Activated naive CD8-positive, alpha-beta T cell treated with anti-CD3 and anti-CD28 coated beads, Interleukin-2, amount 50 U/mL, for 24 hours (primary cell): Measurements from ENCODE around the gene SMCO4.
A peak's percentile ranks its signal among the peaks of the same experiment; 100 is the strongest.
"Not testable (repeated sequence)": the region's sequence is repeated elsewhere in the genome, so short reads cannot be mapped to it uniquely, and the experiment has no call there.

Experiments used
- ATAC-seq: fragments of 150-1000 bp; cut with Tn5 transposase; one replicate; pipeline ENCODE4 v1.10.0; 2021
- DNase-seq: peaks from one replicate; pipeline ENCODE4 v3.0.0; 2021
- H3K27ac Mint-ChIP-seq: one replicate; pipeline ENCODE4 v1.8.0; 2021; ENCODE audit warnings: mild to moderate bottlenecking, mixed read lengths
- H3K27me3 Mint-ChIP-seq: one replicate; pipeline ENCODE4 v1.8.0; 2021; ENCODE audit warnings: mixed read lengths
- H3K36me3 Mint-ChIP-seq: one replicate; pipeline ENCODE4 v1.8.0; 2021; ENCODE audit warnings: low read depth, mixed read lengths
- H3K4me1 Mint-ChIP-seq: one replicate; pipeline ENCODE4 v1.8.0; 2021; ENCODE audit warnings: mixed read lengths
- H3K4me3 Mint-ChIP-seq: one replicate; pipeline ENCODE4 v1.8.0; 2021; ENCODE audit warnings: mild to moderate bottlenecking, moderate library complexity, mixed read lengths
- H3K9me3 Mint-ChIP-seq: one replicate; pipeline ENCODE4 v1.8.0; 2021; ENCODE audit warnings: mixed read lengths

SMCO4 gene

GRCh38 chr11:93467054-93467453 is 76.1 kb downstream of the SMCO4 start:
- Mint-ChIP-seq H3K27ac (no peak overlapping the region), H3K4me3 (no peak overlapping the region)

DNA sequence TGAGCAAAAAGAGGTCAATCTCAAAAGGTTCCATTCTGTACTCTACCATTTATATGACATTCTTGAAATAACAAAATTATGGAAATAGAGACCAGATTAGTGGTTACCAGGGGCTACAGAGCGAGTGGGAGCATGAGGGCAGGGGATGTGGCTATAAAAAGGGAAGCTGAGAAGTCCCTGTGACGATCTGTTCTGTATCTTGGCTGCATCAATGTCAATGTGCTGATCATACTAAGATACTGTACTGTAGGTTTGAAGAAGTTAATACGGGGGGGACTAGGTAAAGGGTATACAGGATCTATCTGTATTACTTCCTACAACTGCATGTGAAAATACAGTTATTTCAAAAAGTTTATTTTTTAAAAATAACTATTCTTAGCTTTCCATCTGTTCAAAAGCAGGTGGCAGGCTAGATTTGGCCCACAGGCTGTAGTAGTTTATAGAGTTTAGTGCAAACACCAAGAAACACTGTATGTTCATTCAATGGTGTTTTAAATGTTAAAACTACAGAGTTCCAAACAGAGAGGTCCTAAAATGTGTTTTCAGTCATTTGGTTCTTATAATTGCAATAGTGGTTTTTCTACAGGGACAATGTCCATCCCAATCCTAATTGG is 78.2 kb downstream of the SMCO4 start:
- Mint-ChIP-seq H3K36me3 (no peaks in the 10 kb centered on the region), H3K27me3 (no peaks in the 10 kb centered on the region), H3K4me1 (no peaks in the 10 kb centered on the region), H3K9me3 (peaks cover 6% of the 10 kb centered on the region), H3K4me3 (no peak overlapping the region), H3K27ac (no peak overlapping the region)
- DNase-seq, result no peak
- no peak for ATAC-seq

More at GRCh38 chr11:93467054-93467453, 76.1 kb downstream of the SMCO4 start:
- Mint-ChIP-seq H3K36me3 (no peaks in the 10 kb centered on the region), H3K27me3 (peaks cover 1% of the 10 kb centered on the region), H3K9me3 (peaks cover 5% of the 10 kb centered on the region), H3K4me1 (no peaks in the 10 kb centered on the region)
- ATAC-seq (no peak), DNase-seq (no peak)

GRCh38 chr11:93463666-93464065 is 79.5 kb downstream of the SMCO4 start:
- H3K4me3 Mint-ChIP-seq, result not testable (repeated sequence)

GRCh38 chr11:93458286-93458685 is 84.9 kb downstream of the SMCO4 start:
- H3K27ac Mint-ChIP-seq, result no peak overlapping the region
- H3K4me3 Mint-ChIP-seq, result no peak overlapping the region
- peaks cover 3% of the 10 kb centered on the region for H3K27me3 Mint-ChIP-seq
- H3K36me3 Mint-ChIP-seq, result no peaks in the 10 kb centered on the region
- peaks cover 6% of the 10 kb centered on the region for H3K9me3 Mint-ChIP-seq
- no peak for ATAC-seq
- no peak for DNase-seq
- no peaks in the 10 kb centered on the region for H3K4me1 Mint-ChIP-seq

More at GRCh38 chr11:93463666-93464065, 79.5 kb downstream of the SMCO4 start:
- not testable (repeated sequence) for DNase-seq, H3K9me3 Mint-ChIP-seq, H3K27me3 Mint-ChIP-seq, H3K36me3 Mint-ChIP-seq, ATAC-seq, H3K27ac Mint-ChIP-seq, H3K4me1 Mint-ChIP-seq

- H3K27ac Mint-ChIP-seq, result no peak overlapping the region
- no peaks in the 10 kb centered on the region for H3K36me3 Mint-ChIP-seq
- ATAC-seq (no peak), DNase-seq (peak; percentile 2)
- no peak overlapping the region for H3K4me3 Mint-ChIP-seq
- no peaks in the 10 kb centered on the region for H3K4me1 Mint-ChIP-seq
- peaks cover 5% of the 10 kb centered on the region for H3K27me3 Mint-ChIP-seq
- peaks cover 5% of the 10 kb centered on the region for H3K9me3 Mint-ChIP-seq
These were observed 98.5 kb downstream of the SMCO4 start for GRCh38 chr11:93444617-93445073.

DNA sequence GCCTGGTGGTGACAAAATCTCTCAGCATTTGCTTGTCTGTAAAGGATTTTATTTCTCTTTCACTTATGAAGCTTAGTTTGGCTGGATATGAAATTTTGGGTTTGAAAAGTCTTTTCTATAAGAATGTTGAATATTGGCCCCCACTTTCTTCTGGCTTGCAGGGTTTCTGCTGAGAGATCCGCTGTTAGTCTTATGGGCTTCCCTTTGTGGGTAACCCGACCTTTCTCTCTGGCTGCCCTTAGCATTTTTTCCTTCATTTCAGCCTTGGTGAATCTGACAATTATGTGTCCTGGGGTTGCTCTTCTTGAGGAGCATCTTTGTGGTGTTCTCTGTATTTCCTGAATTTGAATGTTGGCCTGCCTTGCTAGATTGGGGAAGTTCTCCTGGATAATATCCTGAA is 100.0 kb downstream of the SMCO4 start:
- not testable (repeated sequence) for H3K4me3 Mint-ChIP-seq, H3K4me1 Mint-ChIP-seq, DNase-seq, ATAC-seq, H3K36me3 Mint-ChIP-seq, H3K27me3 Mint-ChIP-seq, H3K27ac Mint-ChIP-seq, H3K9me3 Mint-ChIP-seq

GRCh38 chr11:93432247-93432646 is 110.9 kb downstream of the SMCO4 start:
- Mint-ChIP-seq H3K27me3 (peaks cover 1% of the 10 kb centered on the region), H3K9me3 (no peaks in the 10 kb centered on the region)
- DNase-seq, result no peak

More at GRCh38 chr11:93432247-93432646, 110.9 kb downstream of the SMCO4 start:
- no peaks in the 10 kb centered on the region for H3K36me3 Mint-ChIP-seq
- no peak overlapping the region for H3K27ac Mint-ChIP-seq
- H3K4me1 Mint-ChIP-seq, result no peaks in the 10 kb centered on the region
- H3K4me3 Mint-ChIP-seq, result no peak overlapping the region
- ATAC-seq, result no peak
